ENCODE results near the gene ZNF280D.

The ZNF280D gene

GRCh38 chr15:56749982-56750381 lies 16.7 kb upstream of the ZNF280D start:
- no peak for DNase-seq

- DNase-seq = no peak
Measured at GRCh38 chr15:56744701-56745683, 11.7 kb upstream of the ZNF280D start.

GRCh38 chr15:56741541-56741940 lies 8.2 kb upstream of the ZNF280D start:
- DNase-seq = no peak

- no peak for DNase-seq
Measured at GRCh38 chr15:56739964-56740640, 6.8 kb upstream of the ZNF280D start.

- DNase-seq = no peak
Measured at GRCh38 chr15:56739474-56739873, 6.2 kb upstream of the ZNF280D start.

GRCh38 chr15:56737791-56738190 lies 4.5 kb upstream of the ZNF280D start:
- no peak for DNase-seq

GRCh38 chr15:56736881-56737707 lies 3.8 kb upstream of the ZNF280D start:
- DNase-seq = no peak

GRCh38 chr15:56736308-56736707 lies 3.0 kb upstream of the ZNF280D start:
- DNase-seq = no peak

GRCh38 chr15:56735589-56735988 lies 2.3 kb upstream of the ZNF280D start:
- DNase-seq = no peak

- DNase-seq = no peak
Measured at GRCh38 chr15:56734013-56734635, 815 bp upstream of the ZNF280D start.

- no peak for DNase-seq
Measured at GRCh38 chr15:56732886-56733135, 498 bp downstream of the ZNF280D start.

GRCh38 chr15:56732135-56732885 lies 999 bp downstream of the ZNF280D start:
- DNase-seq = no peak

GRCh38 chr15:56731548-56731947 lies 1.8 kb downstream of the ZNF280D start:
- no peak for DNase-seq

- DNase-seq = no peak
Measured at GRCh38 chr15:56729561-56729960, 3.7 kb downstream of the ZNF280D start.

- no peak for DNase-seq
Measured at GRCh38 chr15:56725386-56725785, 7.9 kb downstream of the ZNF280D start.

- no peak for DNase-seq
Measured at GRCh38 chr15:56724232-56724631, 9.1 kb downstream of the ZNF280D start.

- no peak for DNase-seq
Measured at GRCh38 chr15:56723787-56724186, 9.5 kb downstream of the ZNF280D start.

GRCh38 chr15:56719774-56720555 lies 13.3 kb downstream of the ZNF280D start:
- no peak for DNase-seq

- DNase-seq = no peak
Measured at GRCh38 chr15:56719021-56719612, 14.2 kb downstream of the ZNF280D start.

- DNase-seq = no peak
Measured at GRCh38 chr15:56718560-56718959, 14.7 kb downstream of the ZNF280D start.

GRCh38 chr15:56716334-56716733 lies 17.0 kb downstream of the ZNF280D start:
- DNase-seq = no peak

Data from activated naive CD4-positive, alpha-beta T cell treated with anti-CD3 and anti-CD28 coated beads, Interleukin-2, amount 50 U/mL, for 16 hours (primary cell).